GM21786 (cell line): ENCODE results near the gene ANKRD60.

Source experiments
- ATAC-seq: cut with Tn5 transposase; IDR thresholded peaks from one replicate; pipeline ENCODE4 v1.9.1; 2021; ENCODE audit not compliant: unreplicated experiment

The ANKRD60 gene

GRCh38 chr20:58167759-58168158, 60.7 kb downstream of the ANKRD60 start:
- no peak for ATAC-seq
